Activated CD4-positive, CD25-positive, alpha-beta regulatory T cell (primary cell): Measurements from ENCODE around the gene TICAM2.

Source experiments
- DNase-seq, 4 experiments: peaks; one replicate each; lab custom pipeline; 2025; lab: John Stamatoyannopoulos, UW

Gene TICAM2

DNA sequence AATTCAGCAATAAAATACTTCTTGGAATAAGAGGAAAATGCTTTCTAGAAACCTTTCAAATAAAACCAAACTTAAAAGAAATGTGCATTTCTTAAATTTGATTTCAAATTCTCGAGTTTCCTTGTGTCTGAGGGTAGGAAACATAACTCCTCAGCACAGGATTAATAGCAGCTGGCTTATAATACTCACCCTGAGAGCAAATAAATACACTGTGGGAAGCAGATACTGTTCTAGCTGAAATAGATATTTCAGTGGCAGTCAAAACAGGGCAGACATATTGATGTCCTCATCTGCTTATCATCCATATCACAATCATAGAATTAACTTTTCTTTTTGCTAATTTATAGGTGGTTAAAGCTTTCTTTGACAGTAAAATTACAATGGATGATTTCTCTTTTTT, 33.6 kb downstream of the TICAM2 start:
- DNase-seq = no peak

DNA sequence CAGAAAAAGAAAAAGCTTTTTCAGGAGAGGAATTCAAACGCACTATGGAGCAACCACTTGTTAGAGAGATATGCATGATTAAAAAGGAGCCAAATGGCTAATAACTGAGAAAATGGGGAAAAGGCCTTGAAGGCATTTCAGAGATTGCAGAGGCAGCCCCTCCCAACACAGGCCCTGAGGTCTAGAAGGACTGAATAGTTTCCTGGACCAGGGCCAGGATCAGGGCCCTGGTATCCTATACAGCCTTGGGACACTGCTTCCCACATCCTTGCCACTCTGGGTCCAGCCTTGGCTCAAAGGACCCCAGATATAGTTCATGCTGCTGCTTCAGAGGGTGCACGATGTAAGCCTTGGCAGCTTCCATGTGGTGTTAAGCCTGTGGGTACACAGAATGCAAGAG, 37.0 kb downstream of the TICAM2 start:
- DNase-seq = no peak

DNA sequence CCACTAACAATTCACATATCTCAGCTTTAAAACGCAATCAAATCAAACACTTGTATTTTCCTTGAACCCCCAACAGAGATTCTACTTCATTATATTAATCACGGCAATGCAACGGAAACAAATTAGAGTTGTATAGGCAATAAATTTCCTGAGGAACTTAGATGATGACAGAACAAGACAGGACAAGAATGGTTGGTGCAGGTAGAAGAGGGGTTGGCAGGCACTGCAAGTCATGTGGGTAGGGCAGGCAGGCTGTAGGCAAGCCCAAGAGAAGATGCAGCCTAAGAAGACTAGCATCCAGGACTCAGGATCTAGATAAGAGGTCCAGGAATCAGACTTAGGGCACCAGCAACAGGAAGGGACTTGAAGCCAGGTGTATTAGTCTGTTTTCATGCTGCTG, 41.1 kb downstream of the TICAM2 start:
- no peak for DNase-seq

DNA sequence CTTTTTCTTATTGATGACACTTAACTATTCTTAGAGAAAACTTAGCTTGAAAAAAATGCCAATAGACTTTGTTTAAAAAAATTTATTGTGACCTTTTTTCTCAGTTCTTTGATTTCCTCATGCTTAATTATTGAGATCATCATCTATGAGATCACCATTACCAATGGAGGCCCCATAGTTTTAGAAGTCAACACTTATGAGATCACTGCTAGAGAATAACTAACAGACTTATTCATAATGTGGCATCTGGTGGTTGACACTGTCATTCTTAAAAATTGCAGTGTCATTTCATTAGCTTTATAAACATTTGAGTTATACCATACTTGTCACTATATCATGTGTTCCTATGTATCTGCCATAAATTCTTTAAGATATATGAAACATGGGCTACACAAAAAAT, 42.8 kb downstream of the TICAM2 start:
- DNase-seq = no peak

DNA sequence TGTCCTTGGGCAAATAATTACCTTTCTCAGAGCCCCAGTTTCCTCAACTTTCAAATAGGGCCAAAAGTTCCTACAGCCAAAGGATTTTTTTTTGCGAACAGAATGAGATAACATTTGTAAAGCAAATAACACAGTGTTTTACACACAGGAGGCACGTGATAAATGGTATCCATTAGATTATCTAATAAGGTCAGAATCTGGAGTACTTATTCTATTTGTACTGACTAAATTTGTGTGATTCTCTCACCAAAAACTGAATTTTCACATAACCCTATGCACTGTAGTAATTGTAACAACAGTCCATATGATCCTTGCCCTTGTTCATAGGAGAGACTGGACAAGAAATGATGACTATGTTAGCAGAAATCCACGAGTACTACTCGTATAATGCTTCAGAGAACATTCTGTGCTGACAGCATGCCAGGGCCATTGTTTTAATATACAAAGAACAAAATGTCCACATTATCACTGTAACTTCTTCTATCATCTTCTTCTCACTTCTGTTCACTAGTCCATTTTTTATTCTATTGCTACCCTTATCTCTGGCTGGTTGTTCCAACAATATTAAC, 43.8 kb downstream of the TICAM2 start:
- no peak for DNase-seq

DNA sequence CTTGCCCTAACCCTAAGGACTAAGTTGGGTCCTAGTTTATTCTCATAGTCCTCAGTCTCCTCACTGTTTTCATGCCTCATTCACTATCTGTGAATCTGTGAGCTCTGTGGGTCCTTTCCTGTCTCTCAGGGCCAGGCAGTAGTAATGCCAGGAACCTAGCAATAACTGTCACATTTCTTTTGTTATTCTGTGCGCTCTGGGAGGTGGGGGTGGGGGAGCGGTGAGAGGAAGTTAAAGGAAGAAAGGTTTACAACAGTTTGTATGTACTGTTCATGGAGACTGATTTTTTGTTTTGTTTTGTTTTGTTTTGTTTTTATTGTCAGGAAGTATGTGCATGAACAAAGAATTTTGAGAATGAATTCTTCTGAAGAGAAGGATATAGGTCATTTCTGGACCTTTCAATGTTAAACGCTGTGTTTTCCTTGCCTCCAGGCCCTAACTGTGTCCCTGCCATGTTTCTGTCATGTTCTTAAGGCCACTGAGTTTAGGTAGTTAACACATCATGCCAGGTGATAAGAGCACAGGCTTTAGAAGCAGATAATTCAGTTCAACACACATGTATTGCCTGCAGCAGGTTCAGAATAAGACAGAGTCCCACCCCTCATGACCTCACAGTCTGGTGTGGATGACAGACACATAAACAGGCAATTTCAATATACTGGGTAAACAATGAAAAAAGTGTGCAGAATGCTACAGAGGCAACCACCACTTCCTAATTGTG, 44.5 kb downstream of the TICAM2 start:
- DNase-seq = peak in 1 of 4 experiments; percentile 12

DNA sequence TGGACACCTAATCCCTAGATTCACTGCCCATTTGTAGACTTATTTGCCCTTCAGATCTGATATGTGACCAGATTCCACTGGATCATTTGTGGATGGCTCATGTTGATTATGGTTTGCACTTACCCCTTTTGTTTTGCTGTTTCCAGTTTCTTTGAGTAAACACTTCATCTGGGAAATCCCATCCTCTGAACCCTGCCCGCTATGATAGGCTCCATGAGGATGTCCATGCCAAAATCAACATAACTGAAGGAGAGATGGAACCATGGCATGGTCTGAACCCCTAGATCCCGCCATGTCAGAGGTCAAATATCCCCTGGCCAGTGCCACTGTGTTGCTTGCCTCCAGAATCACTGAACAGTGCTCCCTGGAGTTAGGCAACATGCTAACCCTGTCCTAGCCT, 46.0 kb downstream of the TICAM2 start:
- no peak for DNase-seq

DNA sequence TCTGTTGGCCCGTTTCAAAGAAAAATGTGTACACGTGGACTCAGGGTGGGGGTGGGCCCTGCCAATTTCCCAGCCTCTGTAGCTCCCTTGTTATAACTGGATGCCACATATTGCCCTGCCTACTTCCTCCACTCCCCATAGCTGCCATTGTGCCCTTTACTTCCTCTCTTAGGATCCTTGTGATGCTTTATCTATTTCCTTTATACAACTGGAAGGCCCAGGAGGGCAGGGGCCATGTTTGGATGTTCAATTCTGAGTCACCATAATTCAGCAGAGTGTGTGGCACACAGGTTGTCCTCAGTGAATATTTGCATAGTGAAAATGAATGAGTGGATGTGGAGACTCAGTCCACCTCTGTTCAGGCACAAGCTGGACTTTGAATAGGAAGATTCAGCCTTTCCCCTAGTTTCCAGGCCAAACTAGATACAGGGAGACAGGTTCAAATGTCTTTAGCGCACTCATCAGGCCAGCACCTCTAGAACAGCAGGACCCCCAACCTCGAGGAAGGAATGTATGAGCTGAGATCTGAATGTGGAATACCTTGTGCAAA, 47.1 kb downstream of the TICAM2 start:
- DNase-seq = no peak

DNA sequence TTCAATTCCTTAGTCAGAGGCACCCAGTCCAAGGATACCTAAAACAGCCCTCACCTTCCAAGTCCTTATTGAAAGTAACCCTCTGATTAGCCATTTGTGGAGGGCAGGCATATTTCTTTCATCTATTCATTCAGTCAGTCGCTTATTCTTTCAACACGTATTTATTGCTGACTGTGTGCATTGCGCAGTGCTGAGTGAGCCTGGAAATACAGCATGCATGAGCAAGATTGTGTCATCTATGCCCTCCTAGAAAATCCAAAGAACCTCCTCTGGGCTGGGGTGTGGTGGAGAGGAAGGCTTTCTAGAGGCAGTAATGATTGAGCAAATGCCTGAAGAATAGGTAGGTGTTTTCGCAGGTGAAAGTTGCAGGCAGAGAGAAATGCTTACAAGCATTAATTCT, 49.2 kb downstream of the TICAM2 start:
- DNase-seq = no peak

DNA sequence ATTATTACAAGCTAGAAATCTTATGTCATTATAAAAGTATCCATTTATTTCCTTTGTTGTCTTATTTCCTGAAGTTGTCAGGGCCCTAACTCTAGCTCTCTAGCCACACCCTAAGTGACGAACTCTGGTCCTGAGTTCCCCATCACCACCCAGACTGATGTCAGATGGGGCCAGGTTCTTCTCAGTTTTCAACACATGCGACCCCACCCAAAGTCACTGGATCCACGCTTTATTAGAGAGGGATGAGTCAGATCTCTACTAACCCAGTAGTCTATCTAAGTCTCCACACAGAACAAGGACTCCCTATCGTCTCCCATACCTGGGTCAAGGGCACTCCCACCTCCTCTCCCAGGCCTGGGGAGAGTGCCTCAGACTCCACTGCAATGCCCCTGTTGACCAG, 50.9 kb downstream of the TICAM2 start:
- DNase-seq = no peak

DNA sequence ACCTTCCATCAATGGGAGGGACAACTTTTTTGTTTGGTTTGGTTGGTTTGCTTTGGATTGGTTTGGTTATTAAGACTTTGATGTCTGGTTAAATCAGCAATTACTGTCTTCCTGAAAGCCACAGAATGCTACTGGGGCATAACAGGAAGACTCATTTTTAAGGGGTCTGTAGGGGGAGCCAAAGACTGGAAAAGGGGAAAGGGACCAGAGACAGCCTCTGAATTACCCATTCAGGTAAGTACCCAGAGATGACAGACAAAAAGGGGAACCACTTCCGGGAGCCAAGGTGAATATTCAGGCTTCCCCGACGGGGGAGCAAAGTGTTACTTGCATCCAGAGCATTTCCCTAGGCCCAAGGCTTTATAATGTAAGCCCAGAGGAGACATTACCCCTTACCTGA, 53.1 kb downstream of the TICAM2 start:
- DNase-seq = no peak

DNA sequence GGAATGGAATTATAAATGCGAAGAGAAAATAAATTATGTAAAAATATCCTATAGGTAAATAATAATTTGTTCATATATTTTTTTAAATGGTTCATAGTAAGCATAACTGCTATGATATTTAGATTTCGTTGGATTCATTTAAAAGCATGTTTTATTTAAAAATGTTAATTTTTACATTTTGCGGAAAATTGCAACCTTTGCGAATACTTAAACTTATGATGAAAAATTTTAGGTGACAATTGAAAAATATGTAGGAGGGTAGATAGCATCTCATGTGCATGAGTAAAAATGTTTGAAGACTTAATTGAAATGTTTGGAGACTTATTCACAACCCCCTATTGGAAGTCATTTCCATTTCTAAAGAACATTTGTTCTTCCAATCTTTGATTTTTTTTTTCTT, 53.6 kb downstream of the TICAM2 start:
- DNase-seq = no peak

DNA sequence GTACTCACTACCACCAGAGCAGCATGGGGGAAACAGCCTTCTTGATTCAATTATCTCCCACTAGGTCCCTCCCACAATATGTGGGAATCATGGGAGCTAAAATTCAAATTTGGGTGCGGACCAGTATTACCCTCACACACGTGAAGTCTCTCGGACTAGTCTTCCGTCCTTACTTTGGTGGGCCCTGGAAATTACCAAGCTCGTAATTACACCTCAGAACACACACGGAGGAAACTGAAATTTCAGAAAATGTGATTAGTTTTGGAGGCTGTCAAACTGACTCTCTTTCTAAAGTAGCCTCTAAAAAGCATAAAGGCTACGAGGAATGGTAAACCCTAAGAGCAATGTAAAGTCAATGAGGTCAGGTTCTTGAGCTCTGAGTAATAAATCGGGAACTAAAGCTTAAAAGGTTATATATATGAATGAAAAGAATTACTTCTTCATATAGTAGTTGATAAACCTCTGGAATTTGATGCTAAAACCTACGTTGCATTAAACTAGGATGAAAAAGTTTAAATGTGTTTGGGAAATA, 56.9 kb downstream of the TICAM2 start:
- DNase-seq = no peak

DNA sequence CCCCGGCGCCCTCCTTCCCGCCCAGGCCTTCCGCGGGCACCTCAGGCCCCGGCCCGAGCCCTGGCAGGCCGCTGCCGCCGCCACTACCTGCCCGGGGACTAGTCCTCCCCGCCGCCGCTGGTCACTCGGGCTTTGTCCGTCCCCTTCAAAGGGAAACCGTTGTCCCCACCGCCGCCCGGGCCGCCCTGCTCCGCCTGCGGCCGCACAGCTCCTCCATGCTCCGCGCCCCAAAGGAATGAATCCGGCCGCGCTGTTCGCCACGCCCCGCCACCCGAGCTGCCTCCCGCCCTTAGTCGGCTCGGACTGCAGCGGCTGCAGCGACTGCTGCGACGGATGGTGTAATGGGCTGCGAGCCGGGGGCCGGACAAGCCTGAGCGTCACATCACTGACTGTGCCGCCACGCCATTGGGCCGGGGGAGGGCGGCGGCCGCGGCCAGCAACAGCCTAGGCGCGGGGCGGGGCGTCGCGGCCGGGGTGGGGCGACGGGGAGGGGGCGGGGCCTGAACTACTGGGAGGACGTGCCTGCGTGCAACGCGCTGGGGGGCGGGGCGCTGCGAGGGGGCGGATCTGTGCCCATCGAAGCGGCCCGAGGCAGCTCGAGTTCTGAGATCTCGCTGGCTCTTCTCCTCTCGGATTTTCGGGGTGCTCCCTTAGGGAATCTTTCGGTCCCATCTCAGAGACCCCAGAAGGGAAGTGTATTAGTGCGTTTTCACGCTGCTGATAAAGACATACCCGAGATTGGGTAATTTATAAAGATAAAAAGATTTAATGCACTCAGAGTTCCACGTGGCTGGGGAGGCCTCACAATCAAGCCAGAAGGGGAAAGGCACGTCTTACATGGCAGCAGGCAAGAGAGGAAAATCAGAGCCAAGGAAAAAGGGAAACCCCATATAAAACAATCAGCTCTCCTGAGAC, 57.6 kb downstream of the TICAM2 start, which contains the start of gene FEM1C:
Gene FEM1C (minus strand): TSS at position 340 of the 915 bp plus-strand sequence. CDS start 1,282 bp downstream, outside the sequence.
- DNase-seq = peak; percentile 97 to 98 (median 98)

DNA sequence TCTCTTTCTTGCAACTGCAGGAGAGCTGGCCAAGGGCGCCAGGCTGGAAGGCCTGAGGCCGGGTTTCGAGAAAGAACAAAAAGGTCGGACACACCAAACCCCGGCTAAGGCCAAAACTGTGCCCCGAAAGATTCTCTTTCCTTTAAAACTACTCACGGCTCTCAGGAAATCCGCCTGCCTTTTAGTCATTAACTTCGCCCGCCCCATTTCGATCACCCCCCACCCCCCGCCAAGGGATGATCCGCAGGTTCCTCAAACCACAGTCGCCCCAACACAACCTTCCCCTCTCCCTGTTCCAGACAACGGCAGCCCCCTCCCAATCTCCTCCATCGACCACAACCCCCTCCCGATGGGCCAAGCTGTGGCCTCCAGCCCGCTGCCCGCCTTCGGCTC, 58.2 kb downstream of the TICAM2 start:
- DNase-seq = peak in 3 of 4 experiments; percentile 15 to 38 (median 31)

DNA sequence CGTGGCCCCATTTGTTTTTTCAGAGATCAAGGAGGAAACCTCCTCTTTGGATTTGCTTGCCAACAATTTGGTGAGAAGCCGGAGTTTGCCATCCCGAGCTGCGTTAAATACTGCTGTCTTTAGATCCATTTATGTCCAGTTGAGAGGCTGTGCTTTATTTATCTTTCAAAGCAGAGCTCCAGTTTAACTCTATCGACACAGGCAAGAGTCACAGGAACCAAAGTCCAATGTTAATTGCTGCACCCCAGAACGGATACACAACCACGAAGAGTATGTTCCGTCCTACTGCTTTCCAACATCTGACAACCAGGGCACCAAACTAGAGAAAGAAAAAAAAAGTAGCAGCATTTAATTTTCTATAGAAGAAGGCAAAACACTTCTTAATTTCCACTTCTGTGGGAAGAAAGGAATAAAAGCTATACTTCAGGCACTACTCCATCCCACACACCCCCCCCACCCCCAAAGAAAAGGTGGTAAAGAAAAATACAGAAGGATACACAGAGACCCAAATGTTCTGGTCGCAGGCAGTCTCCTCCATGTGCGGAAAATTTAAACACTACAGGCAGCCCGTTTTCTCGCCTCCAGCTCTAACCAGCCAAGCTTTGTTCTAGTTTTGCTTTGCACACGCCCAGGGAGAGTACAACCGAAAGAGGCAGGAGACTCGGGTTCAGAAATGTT, 58.8 kb downstream of the TICAM2 start:
- peak in 1 of 4 experiments; percentile 31 for DNase-seq

DNA sequence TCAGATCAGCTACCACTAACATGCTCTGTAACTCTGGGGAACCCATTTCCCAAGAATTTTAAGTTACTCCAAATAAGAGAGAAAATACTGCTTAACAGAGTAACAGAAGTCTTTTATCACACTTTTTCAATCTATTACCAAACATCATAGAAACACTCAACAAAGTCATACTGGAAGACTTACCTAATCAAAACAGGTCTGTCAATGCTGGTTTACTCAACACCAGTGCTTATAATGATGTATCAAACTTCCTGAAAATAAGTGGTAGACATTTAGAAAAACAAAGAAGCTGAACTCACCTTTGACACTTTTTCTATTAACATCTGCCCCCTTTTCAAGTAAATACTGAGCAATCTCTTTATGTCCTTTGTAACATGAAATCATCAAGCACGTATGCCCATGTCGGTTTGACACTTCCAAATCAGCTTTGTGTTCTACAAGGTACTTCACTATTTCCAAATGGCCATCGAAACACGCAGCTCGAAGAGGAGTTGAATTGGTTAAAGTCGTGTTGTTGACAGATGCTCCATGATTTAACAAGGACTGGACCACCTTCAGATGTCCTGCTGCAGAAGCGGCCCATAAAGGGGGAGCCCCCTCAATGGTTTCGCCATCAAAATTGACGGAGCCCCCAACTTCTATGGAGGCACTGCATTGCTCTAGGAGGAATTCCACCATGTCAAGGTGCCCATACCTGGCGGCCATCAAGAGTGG, 59.5 kb downstream of the TICAM2 start:
- no peak for DNase-seq

DNA sequence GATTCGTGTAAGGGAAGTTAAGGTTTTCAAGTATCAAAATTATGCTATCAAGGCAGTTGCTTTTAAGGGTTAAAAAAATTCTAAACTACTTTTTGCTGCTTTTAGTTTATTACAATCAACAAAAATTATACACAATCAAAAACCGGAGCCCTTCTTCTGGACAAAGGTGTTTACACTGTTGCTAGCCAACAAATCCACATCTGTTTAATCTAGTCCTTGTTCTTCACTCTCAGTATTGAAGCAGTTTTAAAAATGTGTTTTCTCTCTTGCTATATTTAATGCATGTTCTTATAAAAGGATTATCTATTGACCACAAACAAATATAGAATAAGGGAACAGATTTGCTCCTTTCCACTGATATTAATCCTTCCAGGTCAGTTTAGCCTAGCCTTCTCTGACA, 60.2 kb downstream of the TICAM2 start:
- no peak for DNase-seq

DNA sequence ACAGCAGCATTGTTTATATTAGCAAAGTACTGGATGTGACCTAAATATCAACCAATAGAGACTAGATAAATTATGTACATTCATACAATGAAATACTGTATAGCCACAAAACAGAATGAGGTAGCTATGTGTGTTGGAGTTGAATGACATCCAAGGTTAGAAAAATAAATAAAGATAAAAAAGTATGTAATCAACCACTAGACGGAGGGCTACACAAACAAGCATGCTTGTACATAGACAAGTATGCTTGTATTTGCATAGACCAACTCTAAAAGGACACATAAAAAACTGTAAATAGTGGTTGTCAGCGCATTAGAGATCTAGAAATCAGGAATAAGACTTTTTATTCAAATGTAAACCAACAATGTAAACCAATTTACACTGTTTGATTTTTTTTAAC, 60.7 kb downstream of the TICAM2 start:
- no peak for DNase-seq

DNA sequence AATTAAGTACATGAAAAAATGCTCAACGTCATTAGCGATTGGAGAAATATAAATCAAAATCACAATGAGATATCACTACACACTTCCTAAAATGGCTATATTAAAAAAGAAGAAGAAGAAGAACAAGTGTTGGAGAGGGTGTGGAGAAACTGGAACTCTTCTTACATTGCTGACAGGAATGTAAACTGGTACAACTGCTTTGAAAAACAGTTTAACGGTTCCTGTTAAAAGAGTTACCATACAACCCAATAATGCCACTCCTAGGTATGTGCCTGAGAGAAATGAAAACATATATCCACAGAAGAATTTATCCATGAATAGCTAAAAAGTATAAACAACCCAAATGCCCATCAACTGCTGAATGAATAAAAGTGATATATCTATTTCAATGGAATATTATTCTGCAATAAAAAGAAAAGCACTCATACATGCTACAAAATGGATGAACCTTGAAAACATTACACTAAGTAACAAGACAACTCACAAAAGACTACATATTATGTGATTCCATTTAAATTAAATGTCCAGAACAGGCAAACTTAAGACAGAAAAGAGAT, 66.7 kb downstream of the TICAM2 start:
- DNase-seq = no peak

DNA sequence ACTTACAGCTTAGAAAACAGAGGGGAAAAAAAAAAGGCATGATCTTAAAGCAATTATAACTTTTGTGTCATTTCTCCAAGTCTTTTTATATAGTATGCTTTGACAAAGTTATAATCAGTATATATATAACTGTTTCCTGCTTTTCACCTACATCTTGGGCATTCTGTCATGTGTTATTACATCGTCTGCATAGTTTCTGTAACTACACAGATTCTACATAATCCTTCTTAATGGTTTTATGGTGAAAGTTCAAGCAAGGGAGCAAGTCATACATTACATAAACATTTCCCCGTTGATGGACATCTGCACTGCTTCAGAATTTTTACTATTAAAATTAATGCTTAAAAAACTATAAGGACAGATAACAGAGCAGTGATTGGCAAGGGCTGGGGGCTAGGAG, 69.8 kb downstream of the TICAM2 start:
- no peak for DNase-seq
